HEK293 (cell line): ENCODE data around the gene PLS1.

Experiments
- CTCF ChIP-seq: fragments of 450-650 bp; formaldehyde crosslinking; IDR thresholded peaks from 2 replicates; pipeline ENCODE4 v1.5.1; 2016; ENCODE audit warnings: missing biosample characterization, missing genetic modification characterization
- SP3 ChIP-seq: fragments of 450-650 bp; formaldehyde crosslinking; IDR thresholded peaks from 2 replicates; pipeline ENCODE4 v1.5.1; 2016; ENCODE audit warnings: missing biosample characterization, missing genetic modification characterization
- ZNF843 ChIP-seq: fragments of 450-650 bp; formaldehyde crosslinking; IDR thresholded peaks from 2 replicates; pipeline ENCODE4 v1.5.1; 2016; ENCODE audit warnings: missing biosample characterization, missing genetic modification characterization
- TF ChIP-seq, protein P1 (sequence below): fragments of 450-650 bp; formaldehyde crosslinking; IDR thresholded peaks from 2 replicates; pipeline ENCODE4 v1.5.1; 2016; ENCODE audit warnings: missing biosample characterization, missing genetic modification characterization

DNA sequence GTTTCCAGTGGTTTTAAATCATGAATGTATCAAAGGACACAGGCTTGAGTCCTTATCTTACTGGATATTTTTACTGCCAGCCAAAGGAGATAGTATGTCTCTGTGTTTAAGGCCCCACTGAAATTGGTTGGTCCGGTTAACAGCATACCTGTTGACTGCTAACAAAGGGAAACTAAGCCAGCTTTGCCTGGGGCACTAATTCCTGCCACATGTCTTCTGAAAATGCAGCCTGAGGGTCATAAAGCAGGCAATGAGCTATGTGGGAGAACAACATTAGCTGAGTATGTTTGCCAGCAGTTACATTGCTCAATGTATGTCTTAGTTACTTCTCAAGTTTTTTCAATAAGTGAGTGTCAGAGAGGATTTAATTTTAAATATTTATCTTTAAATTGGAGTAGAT is 12.4 kb downstream of the PLS1 start:
- TF ChIP-seq SP3 (no peak), ZNF843 (tag by site-specific recombination) (no peak), CTCF (tag by site-specific recombination) (no peak)
- TF ChIP-seq, protein P1, sequence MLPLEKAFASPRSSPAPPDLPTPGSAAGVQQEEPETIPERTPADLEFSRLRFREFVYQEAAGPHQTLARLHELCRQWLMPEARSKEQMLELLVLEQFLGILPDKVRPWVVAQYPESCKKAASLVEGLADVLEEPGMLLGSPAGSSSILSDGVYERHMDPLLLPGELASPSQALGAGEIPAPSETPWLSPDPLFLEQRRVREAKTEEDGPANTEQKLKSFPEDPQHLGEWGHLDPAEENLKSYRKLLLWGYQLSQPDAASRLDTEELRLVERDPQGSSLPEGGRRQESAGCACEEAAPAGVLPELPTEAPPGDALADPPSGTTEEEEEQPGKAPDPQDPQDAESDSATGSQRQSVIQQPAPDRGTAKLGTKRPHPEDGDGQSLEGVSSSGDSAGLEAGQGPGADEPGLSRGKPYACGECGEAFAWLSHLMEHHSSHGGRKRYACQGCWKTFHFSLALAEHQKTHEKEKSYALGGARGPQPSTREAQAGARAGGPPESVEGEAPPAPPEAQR (tag by site-specific recombination), result no peak
